Stomach (tissue), 4 donors: Measurements from ENCODE around the gene MITD1.

Source experiments
- POLR2A ChIP-seq, 4 donors: fragments of 450-650 bp; IDR thresholded peaks; one replicate each; pipeline ENCODE4 v1.6.1; 2016; ENCODE audit warnings: antibody characterized with exemption in 4 of 4, control low read depth in 2 of 4, mild to moderate bottlenecking in 1 of 4, moderate library complexity in 1 of 4
- TF ChIP-seq, protein P1 (sequence below), 7 experiments: fragments of 450-650 bp in 4 of 7; fragments of 200-600 bp in 3 of 7; sonication (generic) in 3 of 7; IDR thresholded peaks; one replicate each; pipeline ENCODE4 v1.5.1; 2016 to 2019; ENCODE audit warnings: antibody characterized with exemption in 7 of 7, control low read depth in 2 of 7, mild to moderate bottlenecking in 1 of 7

DNA sequence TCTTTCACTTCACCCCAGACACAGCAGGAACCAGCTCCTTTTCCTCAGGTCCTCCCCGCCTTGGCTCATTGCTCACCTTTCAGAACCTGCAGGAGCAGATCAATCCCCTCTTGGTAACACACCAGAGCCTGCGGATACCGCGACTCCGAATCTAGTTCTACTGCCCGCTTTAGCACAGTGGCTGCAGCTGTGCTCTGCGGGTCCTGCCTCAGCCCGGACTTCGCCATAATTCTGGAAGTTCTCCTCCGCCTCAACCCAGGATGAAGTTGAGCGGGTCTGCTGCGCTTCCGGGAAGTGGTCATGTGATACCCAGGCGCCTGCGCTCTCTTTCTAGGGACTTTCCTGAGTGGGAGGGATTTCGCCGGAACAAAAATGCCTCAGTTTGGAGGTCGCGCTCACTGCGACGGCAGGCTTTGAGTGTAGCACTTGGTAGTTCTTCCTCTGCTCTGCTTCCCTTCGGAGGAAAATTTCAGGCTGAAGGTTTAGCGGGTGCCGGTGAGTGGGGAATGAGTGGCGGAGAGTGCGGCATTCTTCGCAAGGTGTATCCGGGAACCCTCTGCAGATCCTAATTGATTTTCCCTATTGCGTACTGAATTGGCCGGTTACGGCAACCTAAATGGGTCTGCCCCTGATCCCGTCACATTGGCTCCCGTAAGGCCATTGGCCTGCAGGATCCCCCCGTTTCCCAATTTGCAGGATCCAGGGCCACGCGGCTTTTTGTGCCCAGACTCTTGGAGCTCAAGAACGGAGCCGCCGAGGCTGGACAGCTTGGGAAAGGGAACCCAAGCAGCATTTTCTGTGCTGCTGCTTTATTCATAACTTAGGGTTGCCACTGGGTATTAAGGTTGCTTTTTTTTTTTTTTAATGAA is at the start of gene MITD1, which contains the start of gene MRPL30:
- TF ChIP-seq, protein P1, sequence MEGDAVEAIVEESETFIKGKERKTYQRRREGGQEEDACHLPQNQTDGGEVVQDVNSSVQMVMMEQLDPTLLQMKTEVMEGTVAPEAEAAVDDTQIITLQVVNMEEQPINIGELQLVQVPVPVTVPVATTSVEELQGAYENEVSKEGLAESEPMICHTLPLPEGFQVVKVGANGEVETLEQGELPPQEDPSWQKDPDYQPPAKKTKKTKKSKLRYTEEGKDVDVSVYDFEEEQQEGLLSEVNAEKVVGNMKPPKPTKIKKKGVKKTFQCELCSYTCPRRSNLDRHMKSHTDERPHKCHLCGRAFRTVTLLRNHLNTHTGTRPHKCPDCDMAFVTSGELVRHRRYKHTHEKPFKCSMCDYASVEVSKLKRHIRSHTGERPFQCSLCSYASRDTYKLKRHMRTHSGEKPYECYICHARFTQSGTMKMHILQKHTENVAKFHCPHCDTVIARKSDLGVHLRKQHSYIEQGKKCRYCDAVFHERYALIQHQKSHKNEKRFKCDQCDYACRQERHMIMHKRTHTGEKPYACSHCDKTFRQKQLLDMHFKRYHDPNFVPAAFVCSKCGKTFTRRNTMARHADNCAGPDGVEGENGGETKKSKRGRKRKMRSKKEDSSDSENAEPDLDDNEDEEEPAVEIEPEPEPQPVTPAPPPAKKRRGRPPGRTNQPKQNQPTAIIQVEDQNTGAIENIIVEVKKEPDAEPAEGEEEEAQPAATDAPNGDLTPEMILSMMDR (IDR thresholded peaks at IDR 0.05): peak in 1 of 7 experiments; percentile 15
- peak in 1 of 4 donors; percentile 52 for TF ChIP-seq POLR2A (IDR thresholded peaks at IDR 0.05)
